Measurements from ENCODE around the gene ANAPC16.
"Not testable (repeated sequence)": the region's sequence is repeated elsewhere in the genome, so short reads cannot be mapped to it uniquely, and the experiment has no call there.

- TF ChIP-seq REST (IDR thresholded peaks at IDR 0.05; ENCODE audit: borderline replicate concordance); RAD21 (conservative IDR thresholded peaks at IDR 0.05); CTCF (IDR thresholded peaks at IDR 0.05; ENCODE audit: poor library complexity, severe bottlenecking); EP300 (conservative IDR thresholded peaks at IDR 0.05; ENCODE audit: poor library complexity, severe bottlenecking): not testable (repeated sequence)
Measured at GRCh38 chr10:72249176-72249862, 33.5 kb downstream of the ANAPC16 start.
